Testis (tissue), 3 donors: ENCODE data around the gene FIGNL1. TPM values are rescaled to one million over a fixed set of nuclear protein-coding genes. Genes with fewer than 3 reads are reported as not detected.

Experiments used
- DNase-seq: peaks from one replicate; pipeline ENCODE4 v3.0.0-alpha.2; 2019
- H3K27ac ChIP-seq, 2 donors: fragments of 200-600 bp; sonication (generic); one replicate each; pipeline ENCODE4 v1.5.1; 2019
- H3K27me3 ChIP-seq: fragments of 200-600 bp; sonication (generic); one replicate; pipeline ENCODE4 v1.5.1; 2019
- H3K36me3 ChIP-seq: fragments of 200-600 bp; sonication (generic); one replicate; pipeline ENCODE4 v1.5.1; 2017; ENCODE audit warnings: low read depth; ENCODE audit errors: missing control alignments
- H3K4me1 ChIP-seq: fragments of 200-600 bp; sonication (generic); one replicate; pipeline ENCODE4 v1.5.1; 2019
- H3K4me3 ChIP-seq, 2 donors: fragments of 200-600 bp; sonication (generic); one replicate each; pipeline ENCODE4 v1.5.1; 2017 to 2019
- H3K9me3 ChIP-seq: fragments of 200-600 bp; sonication (generic); one replicate; pipeline ENCODE4 v1.5.1; 2017
- POLR2A ChIP-seq: fragments of 450-650 bp; IDR thresholded peaks from one replicate; pipeline ENCODE4 v1.6.1; 2017; ENCODE audit warnings: antibody characterized with exemption, mild to moderate bottlenecking, moderate library complexity
- WGBS, 2 donors: methylation state at CpG; one replicate each; pipeline ENCODE4 v1.1.5; 2018; 5-methylcytosine and 5-hydroxymethylcytosine counted together
- intact Hi-C: fragments of 100-400 bp; cut with DNase I; formaldehyde crosslinking; loops from one replicate; pipeline ENCODE4 v1.15.1; 2023; ENCODE audit warnings: low total_unique reads
- polyA plus RNA-seq: library from polyadenylated mRNA; stranded (reverse); fragments of 350-450 nt; fragmentation: Illumina TruSeq; extraction: RNeasy Lipid Tissue Mini Kit (QIAGEN cat#74804); gene quantifications from one replicate; pipeline ENCODE4 v1.2.3, GENCODE V29; 2014; ENCODE audit warnings: low read depth, low replicate concordance; ENCODE audit not compliant: insufficient read depth
- total RNA-seq, 2 donors: library from RNA; depleted of rRNA; stranded (reverse); fragments of >200 nt; gene quantifications; one replicate each; pipeline ENCODE4 v1.2.3, GENCODE V29; 2016
- TF ChIP-seq, protein P1 (sequence below), 3 experiments: fragments of 450-650 bp in 2 of 3; fragments of 200-600 bp in 1 of 3; sonication (generic) in 1 of 3; IDR thresholded peaks; one replicate each; pipeline ENCODE4 v1.5.1; 2016 to 2019; ENCODE audit warnings: antibody characterized with exemption in 3 of 3, mild to moderate bottlenecking in 2 of 3, moderate library complexity in 1 of 3

FIGNL1 gene
- total and polyA plus RNA-seq, 3 donors from 2014 or later: 10.4 to 20.9 (median 19.1) TPM

DNA sequence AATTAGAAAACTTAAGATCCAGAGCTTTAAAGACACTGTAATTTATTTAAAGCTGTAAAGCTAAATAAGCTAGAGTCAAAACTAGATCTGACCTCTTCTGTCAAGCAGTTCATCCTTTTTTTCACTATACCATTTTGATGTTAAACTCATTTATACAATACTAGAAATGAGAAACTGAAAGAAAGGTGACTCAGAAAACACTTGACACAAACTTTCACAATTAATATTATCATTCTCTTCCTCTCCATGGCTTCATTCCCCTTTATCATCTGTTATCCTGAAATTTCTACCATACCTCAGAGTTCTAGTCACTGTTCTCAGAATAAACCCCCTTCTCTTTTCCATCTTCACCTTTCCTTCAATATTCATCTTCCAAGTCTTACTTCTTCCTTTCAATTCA, 1.3 kb downstream of the FIGNL1 start:
- Histone ChIP-seq H3K36me3 (no peaks in the 10 kb centered on the region), H3K4me3 (no peak overlapping the region), H3K27ac (no peak overlapping the region), H3K9me3 (no peaks in the 10 kb centered on the region), H3K4me1 (peaks cover 4% of the 10 kb centered on the region), H3K27me3 (no peaks in the 10 kb centered on the region)
- TF ChIP-seq POLR2A: no peak
- TF ChIP-seq, protein P1, sequence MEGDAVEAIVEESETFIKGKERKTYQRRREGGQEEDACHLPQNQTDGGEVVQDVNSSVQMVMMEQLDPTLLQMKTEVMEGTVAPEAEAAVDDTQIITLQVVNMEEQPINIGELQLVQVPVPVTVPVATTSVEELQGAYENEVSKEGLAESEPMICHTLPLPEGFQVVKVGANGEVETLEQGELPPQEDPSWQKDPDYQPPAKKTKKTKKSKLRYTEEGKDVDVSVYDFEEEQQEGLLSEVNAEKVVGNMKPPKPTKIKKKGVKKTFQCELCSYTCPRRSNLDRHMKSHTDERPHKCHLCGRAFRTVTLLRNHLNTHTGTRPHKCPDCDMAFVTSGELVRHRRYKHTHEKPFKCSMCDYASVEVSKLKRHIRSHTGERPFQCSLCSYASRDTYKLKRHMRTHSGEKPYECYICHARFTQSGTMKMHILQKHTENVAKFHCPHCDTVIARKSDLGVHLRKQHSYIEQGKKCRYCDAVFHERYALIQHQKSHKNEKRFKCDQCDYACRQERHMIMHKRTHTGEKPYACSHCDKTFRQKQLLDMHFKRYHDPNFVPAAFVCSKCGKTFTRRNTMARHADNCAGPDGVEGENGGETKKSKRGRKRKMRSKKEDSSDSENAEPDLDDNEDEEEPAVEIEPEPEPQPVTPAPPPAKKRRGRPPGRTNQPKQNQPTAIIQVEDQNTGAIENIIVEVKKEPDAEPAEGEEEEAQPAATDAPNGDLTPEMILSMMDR (IDR thresholded peaks at IDR 0.05): no peak
- no peak for DNase-seq
- intact Hi-C loops: no loop called here

DNA sequence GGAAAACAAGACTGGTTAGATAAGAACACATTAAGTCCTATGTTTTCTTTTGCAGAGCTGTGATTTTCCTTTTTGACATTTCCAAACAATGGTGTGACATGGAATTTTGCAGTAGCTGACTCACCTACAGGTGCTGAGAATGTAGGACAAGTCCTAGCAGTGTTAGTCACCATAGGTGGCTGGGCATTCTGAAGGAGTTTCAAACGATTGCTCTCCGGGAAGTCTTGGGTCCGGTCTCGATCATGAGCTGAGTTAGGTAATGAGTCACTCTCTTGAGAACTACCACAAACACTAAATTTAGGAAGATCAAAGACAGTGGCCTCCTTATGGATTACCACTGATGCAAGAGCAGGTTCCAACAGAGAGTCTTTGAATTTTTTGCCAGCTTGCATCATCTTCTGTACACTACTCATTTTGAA, 3.6 kb downstream of the FIGNL1 start:
- no peaks in the 10 kb centered on the region for H3K27me3 ChIP-seq
- no peak for DNase-seq
- H3K4me3 ChIP-seq: no peak overlapping the region
- H3K36me3 ChIP-seq: no peaks in the 10 kb centered on the region
- intact Hi-C loops: no loop called here
- TF ChIP-seq, protein P1 (IDR thresholded peaks at IDR 0.05): no peak
- no peak for TF ChIP-seq POLR2A
- H3K27ac ChIP-seq: no peak overlapping the region
- no peaks in the 10 kb centered on the region for H3K9me3 ChIP-seq
- peaks cover 4% of the 10 kb centered on the region for H3K4me1 ChIP-seq
- 85 to 87% methylated on average over 4 of the region's 4 CpGs for WGBS, 2 donors

DNA sequence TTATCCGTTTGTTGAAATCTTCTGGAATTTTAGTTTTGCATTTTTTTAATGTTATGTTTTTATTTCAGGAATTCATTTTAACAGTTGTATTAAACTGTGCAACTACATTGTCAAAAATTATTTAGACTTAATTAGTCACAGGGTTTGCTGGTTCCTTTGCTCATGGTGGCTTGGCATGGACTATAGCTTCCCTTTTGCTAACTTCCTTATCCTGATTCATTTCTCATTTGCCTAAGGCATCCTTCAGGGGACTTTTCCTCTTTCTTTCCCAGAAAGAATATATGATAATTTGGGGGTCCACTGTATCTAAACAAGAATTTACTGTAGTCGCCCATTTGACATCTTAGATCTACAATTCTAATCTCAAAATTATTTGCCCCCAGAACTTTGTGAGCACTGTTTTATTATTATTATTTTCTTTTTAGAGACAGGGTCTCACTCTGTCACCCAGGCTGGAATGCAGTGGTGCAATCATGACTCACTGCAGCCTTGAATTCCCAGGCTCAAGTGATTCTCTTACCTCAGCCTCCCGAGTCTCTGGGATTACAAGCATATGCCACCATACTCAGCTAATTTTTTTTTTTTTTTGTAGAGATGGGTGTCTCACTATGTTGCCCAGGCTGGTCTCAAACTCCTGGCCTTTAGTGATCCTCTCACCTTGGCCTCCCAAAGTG, 13.9 kb downstream of the FIGNL1 start:
- 80 to 85% methylated on average over 3 of the region's 3 CpGs for WGBS, 2 donors
- no peak for TF ChIP-seq POLR2A
- TF ChIP-seq, protein P1 (IDR thresholded peaks at IDR 0.05): no peak
- Histone ChIP-seq H3K9me3 (no peaks in the 10 kb centered on the region), H3K4me3 (no peak overlapping the region), H3K27me3 (no peaks in the 10 kb centered on the region), H3K27ac (no peak overlapping the region), H3K36me3 (no peaks in the 10 kb centered on the region), H3K4me1 (no peaks in the 10 kb centered on the region)
- intact Hi-C loops: no loop called here
- no peak for DNase-seq

DNA sequence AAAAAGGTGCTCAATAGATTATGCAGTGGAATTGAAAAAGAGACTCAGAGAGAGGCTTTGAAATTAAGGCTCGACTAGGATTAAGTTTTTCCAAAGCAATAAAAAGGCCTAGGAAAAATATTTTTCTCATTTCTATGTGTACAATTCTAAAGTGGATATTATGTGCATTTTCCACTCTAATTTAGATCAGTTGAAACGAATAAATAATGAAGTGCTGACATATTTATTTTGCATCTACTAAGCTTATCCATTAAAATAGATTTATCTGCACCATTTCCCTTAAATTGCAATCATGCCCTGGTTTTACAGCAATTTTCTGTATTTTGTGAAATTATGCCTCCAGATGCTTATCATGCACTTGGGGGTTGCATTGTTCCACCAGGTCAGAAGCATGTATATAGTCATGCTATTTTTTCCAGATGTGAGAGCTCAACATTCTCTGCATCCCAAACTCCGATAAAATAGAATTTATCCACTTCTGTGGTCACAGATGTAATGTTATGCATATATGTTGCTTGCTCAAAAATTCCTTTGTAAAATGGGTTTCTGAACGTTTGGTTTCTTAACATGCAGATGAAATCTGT, 18.3 kb downstream of the FIGNL1 start:
- WGBS, 2 donors: 78 to 82% methylated on average over 4 of the region's 4 CpGs
- no peak for DNase-seq
- H3K4me1 ChIP-seq: no peaks in the 10 kb centered on the region
- no peaks in the 10 kb centered on the region for H3K36me3 ChIP-seq
- no peaks in the 10 kb centered on the region for H3K9me3 ChIP-seq
- no peak overlapping the region for H3K4me3 ChIP-seq
- no peak overlapping the region for H3K27ac ChIP-seq
- no peak for TF ChIP-seq POLR2A
- TF ChIP-seq, protein P1 (IDR thresholded peaks at IDR 0.05): no peak
- intact Hi-C loops: no loop called here
- no peaks in the 10 kb centered on the region for H3K27me3 ChIP-seq

DNA sequence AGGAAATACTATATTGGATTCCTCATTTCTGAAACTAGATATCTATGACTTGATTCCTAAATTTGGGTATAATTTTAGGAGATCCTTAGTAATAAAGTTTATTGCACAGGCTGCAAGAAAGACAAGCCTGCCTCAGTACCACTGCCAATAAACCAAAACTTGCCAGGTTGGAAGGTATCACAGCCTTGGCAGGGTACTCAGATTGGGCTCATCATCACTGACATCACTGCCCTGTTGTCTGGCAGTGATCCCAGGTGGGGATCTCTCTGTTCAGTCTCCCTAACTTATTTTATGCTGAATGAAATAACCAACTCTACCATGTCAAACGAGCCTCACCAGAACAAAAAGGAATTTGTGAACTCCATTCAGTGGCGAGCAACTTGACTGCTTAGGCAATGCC, 18.8 kb downstream of the FIGNL1 start:
- WGBS, 2 donors: 88 to 91% methylated on average over 2 of the region's 2 CpGs
- H3K4me3 ChIP-seq: no peak overlapping the region
- TF ChIP-seq, protein P1 (IDR thresholded peaks at IDR 0.05): no peak
- TF ChIP-seq POLR2A: no peak
- no peak overlapping the region for H3K27ac ChIP-seq
- H3K9me3 ChIP-seq: no peaks in the 10 kb centered on the region
- no peaks in the 10 kb centered on the region for H3K36me3 ChIP-seq
- intact Hi-C loops: no loop called here
- no peaks in the 10 kb centered on the region for H3K4me1 ChIP-seq
- no peaks in the 10 kb centered on the region for H3K27me3 ChIP-seq
- DNase-seq: no peak
